Hematopoietic multipotent progenitor cell treated with erythropoietin and hydrocortisone succinate and interleukin-3 and kit ligand, for 6 days (in vitro differentiated cells): Measurements from ENCODE around the gene STK16.

ENCODE experiments used
- DNase-seq: peaks from one replicate; pipeline ENCODE4 v3.0.0-alpha.2; 2015

Gene STK16

DNA sequence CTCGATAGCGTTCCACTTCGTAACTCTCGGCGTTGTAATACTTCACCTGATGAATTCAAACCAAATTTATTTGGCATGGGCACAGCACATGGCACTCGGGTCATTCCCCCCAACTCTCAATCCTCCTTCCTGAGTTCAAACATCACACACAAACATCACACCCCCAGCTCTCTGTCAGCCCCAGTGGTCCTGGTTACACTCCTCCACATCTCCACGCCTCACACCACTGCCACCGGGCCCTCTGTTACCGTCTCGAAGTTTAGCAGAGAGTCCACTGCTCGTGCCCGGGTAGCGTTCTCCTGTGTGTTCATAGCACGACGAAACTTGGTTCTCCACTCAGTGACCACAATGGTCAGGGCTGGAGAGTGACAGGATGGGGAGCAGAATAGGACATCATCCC lies 31.1 kb upstream of the STK16 start:
- DNase-seq: no peak

DNA sequence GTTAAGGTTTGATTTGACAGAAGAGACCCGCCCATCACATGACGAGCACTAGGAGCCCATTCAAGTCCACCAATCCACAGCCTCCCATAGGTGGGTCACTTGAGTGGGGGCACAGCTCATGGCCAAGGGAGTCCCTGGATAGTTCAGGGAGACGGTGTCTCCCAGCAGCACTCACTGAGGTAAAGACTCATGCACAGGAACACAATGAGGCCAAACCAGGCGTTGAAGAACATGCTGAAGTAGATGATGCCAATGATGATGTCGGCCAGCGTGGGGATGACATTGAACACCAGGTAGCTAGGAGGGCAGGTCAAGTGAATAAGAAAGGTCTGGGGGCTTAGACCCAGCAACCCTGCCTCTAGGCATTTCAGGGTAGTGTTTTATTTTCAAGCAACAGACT lies 30.5 kb upstream of the STK16 start:
- no peak for DNase-seq

DNA sequence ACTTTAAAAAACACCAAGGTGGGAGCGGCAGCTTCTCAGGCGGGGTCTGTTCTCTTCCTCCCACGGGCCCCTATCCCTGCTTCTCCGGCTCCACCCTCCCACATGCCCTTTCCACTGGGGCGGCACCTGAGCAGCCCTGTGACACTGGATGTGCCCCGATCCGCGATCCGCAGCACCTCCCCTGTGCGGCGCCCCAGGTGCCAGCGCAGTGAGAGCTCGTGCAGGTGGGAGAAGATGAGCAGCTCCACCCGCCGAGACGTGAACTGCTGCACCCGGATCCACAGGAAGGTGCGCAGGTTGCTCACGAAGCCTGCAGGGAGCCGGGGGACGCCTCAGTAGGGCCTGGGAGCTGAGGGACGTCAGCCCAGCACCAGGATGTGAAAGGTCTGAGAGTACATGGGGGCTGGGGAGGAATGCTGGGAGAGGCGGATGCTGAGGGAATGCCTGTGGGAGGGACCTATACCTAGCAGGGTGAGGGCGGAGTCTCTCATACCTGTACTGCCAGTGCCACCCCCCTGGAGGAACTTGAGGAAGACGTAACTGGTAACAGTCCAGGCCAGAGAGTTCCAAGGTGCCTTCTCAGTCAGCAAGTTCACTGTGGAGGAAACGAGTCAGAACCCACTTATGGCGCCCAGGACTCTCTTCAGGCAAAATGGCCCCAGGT lies 29.3 kb upstream of the STK16 start:
- no peak for DNase-seq

DNA sequence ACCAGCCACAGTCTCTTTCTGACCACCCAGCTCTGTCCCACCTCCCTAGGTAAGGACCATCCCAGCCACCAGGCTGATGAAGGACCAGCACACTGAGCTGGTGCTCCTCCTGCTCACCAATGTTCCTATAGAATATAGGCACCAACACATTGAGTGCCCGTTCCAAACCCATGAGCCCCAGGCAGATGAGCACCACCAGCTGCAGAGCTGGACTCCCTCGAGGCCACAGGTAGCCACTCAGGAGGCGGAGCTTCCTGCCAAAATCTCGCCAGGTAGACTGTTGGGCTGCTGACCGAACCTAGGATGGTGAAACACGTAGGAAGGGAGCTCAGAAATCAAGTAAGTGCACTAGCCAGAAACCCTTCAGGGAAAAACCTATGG lies 28.8 kb upstream of the STK16 start:
- DNase-seq: no peak

DNA sequence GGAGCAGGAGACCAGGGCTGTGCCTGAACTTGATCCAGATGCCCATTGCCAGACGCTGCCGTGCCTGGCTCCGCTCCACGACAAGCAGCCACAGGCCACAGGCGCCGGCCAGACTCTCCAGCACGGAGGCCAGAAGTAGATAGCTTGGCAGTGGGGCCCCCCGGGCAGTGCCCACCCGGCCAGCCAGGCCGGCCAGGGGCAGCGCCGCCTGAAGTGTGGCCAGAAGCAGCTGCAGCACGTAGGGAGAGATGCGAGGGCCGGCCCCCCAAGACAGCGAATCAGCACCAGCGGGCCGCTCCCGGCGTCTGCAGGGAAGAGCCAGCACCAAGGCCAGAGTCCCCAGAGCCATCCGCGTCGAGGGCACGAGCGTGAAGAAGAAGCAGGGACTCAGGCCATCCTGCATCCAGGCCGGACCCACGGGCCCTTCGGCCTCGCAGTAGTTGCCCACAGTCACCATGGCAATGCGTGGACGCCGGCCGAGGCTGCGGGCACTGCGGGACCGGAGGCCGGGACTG lies 27.0 kb upstream of the STK16 start:
- DNase-seq: peak; percentile 70

DNA sequence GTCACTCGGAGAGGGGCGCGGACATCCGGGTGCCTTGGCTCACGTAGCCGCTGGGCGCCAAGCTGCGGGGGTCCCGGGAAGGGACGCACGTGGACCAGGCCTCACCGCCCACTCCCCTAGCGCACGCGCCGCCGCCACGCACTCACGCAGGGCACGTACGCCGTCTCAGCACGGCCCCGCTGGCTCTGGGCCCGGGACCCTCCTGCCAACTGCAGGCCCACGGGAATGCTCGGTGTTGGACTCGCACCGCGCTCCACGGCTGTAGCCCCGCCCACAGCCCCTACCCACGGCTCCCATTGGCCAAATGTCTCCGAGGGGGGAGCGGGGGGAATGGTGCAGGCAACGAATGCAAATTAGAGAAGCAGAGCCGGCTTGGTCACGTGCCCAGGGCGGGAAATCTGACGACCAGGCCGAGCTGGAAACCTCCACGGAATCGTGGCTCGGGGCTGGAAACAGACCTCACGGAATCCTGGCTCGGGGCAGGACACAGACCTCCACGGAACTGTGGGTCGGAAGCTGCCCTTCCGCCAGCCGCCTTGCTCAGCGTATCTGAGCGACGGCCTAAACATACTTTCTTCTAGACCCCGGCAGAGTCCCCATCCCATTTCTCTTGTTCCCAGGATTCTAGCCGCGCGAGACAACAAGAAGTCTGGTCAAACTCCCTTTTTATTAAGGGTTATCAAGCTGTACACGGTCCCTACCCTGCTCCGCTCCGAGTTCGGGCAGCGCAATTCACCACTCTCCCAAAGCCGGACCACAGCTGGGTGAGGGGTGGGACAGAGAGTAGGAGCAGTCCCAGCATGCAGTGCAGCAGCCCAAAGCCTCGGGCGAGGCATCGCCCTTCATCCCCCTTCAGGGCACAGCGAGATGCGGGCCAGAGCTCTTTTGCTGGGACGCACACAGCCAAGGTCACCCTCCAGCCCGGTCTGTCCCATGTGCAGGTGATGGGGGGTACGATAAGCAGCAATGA lies 26.3 kb upstream of the STK16 start, which contains the start of gene ABCB6:
ABCB6 (minus strand) TSS at position 227 of the 970 bp plus-strand sequence. CDS start 285 bp downstream, outside the sequence.
- peak; percentile 97 for DNase-seq

DNA sequence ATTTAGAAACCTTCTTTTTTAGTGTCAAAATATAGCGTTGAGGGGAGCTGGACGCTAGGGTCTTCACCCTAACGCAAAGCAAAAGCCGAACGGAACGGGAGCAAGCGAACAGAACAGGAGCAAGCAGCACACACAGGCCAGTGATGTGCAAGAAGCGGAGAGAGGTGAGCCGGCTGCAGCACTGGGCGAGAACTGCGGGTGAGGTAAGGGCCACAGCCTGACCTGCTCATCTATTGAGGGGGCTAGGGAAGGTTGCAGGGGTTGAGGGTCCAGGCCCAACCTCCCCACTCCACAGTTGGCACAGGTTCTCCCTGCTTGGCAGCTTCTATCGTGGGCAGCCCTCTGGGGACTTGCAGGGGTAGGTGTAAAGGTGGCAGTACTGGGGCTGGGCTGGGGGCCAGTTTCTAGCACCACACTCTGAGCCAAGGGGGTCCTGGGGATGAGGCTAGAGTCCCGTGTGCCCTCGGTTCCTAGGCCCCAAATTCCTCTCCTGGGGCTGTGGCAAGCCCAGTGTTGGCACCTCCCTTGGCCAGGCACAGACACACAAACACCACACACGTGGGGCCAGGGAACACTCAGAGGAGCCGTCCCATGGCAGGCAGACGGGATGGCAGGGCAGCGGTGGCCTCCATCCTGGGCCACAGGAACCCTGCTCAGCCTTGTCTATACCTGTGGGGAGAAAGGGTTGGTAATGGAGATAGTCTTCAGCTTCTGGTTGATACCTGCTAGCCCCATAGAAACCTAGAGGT lies 25.3 kb upstream of the STK16 start:
- no peak for DNase-seq

DNA sequence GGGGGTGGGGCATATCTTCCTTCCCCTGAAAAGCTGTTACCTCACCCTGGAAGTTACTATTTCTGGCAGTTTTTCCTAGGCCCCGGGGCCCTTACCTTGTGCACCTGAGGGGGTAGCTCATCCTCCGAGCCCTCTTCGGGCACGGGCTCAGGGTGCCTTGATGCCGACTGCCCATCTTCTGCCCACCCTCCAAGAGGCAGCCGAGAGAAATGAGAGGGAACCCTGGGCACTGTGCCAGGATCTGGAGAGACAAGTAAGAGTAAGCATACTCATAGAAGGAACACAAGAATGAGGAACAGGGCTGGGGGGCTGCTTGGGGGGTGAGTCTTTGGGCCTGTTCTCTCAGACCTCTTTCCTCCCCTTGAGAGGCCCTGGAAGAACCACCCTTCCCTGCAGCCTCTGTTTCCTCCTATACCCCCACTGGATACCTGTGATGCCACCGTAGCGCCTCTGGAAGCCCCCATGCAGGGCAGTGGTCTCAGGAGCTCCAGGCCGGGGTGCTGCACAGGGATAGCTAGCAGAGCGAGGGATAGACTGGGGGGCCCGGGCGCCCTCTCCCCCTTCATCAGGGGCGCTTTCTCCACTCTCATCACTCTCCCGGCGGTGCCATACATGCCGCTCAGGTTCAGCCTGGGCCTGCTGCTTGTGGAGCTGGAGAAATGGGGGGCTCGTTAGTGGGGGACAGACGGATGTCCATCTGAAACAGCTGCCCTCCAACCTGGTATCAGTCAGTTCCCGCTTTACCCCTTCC lies 24.5 kb upstream of the STK16 start:
- DNase-seq: no peak

DNA sequence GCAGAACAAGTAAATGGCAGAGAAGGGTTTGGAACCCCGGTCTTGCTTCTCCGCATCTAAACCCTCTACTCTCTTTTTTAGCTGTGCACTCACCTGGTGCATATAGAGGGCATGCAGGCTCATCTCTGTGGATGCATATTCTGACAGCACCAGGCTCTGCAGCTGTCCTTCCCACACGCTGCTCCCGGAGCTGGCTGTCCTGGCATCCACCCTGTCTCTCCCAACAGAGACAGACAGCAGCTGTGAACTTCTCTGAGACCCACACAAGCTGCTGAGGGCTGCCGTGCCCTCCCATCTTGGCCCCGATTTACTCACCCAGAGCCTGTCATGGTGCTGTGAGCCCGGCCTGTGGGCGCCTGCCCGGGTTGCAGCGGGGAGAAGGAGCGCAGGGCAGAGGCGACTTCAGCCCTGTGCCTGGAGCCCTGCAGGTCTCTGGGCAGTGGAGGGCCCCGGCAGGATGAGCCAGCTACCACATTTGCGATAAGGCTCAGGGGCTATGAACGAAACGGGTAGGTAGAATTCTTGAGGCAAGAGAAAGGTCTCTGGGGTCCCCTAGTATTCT lies 23.2 kb upstream of the STK16 start:
- DNase-seq: no peak

DNA sequence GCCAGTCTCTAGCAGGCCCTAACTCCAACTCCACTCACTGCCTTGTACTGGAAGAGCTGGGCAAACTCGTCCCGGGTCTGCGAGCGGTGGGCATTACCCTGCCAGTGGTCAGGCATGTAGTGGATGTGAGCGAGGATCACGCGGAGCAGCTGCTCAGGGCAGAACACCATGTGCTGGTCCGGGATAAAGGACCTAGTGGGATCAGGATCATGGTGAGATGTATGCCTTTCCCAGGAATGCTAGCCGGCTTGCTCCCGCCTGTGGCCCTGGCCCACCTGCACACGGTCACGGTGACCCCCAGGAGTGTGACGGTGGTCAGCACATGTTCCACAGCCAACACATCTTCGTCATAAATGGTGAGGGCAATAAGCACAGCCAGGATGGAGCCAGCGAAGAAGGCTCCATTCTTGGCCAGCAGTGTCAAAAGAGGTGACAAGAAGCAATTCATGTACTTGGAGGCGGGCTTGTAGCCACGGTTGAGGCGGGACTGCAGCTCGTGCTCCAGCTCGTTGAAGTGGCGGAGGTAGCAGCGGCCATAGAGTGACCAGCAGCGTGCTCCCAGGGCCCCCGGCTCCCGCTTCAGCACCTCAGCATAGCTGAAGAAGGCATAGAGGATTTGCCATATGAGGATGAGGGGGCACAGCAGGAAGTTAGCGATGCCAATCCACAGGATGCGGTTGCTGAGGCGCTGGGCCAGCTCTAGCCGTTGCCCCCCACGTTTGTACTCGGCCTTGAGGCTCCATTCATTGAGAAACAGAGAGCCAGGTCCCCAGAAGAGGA lies 21.3 kb upstream of the STK16 start:
- DNase-seq: no peak

DNA sequence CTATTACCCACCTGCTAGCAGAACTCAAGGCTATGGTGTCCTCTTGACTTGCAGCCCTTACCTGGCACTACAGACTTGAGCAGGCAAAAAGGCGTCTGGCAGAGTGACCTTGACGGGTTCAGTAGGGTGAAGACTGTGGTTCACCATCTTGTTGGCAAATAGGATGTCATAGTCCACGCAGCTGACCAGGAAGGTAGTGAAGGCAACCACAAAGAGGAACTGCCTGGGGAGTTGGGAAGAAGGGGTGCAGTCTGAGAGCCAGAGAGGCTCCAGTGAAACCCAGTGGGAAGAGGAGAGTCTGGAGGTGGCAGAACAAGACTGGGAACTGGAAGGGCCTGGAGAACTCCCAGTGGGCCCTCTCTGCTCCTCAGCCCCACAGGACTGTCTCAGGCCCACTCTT lies 19.9 kb upstream of the STK16 start:
- DNase-seq: peak; percentile 49

DNA sequence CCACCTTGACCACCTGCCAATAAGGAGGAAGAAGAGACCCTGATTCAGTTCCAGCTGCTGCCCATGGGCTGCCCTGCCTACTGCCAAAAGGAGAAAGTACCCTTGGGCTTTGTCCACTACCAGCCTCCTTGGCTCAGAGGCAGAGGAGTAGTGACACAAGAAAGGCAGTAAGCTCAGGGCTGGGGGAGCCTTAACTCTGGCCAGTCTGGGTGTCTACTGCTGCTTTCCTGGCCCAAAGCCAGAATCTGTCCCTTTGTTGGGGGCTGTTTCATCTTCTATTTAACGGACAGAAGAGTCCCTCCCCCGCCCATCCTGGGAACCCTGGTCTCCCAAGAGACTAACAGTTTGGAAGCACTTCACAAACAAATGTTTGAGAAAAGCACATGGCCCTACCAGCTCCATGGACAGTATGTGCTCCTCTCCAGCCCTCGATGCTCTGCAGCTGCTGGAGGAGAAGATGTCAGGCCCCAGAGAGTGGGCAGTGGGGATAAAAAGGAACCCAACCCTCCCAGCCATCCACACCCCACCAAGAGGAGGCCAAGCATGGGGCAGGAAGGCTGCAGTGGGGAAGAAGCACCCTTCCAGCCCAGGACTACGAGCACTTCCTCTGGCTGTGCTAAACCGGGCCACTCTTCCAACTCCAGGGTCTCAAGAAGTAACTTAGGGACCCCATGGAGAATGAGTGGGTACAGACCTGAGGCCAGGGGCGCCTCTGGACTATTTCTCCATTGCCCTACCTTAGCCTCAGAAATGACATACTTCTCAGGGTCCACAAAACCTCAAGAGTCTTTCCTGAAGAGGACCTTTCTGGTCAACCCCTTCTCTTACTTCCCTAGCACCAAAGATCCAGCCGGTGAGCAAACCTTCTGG lies 17.0 kb upstream of the STK16 start:
- DNase-seq: peak; percentile 47

DNA sequence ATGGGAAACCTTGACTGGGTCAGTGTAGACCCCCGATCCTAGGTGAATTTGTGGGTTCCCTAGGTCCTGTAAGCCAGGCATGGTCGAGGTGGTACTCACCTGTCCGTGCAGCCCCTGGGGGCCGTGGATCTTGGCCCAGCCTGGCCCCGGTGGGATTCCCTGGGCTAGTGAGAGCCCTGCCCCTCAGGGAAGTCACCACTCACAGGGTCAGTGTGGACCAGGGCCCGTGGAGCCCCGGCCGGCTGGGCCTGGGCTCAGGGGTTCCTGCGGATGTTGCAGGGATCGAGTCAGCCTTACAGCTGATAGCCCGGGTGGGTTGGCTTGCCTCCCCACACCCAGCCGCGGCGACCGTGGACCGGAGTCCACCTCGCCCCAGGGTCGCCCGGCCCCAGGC lies 16.4 kb upstream of the STK16 start:
- no peak for DNase-seq

DNA sequence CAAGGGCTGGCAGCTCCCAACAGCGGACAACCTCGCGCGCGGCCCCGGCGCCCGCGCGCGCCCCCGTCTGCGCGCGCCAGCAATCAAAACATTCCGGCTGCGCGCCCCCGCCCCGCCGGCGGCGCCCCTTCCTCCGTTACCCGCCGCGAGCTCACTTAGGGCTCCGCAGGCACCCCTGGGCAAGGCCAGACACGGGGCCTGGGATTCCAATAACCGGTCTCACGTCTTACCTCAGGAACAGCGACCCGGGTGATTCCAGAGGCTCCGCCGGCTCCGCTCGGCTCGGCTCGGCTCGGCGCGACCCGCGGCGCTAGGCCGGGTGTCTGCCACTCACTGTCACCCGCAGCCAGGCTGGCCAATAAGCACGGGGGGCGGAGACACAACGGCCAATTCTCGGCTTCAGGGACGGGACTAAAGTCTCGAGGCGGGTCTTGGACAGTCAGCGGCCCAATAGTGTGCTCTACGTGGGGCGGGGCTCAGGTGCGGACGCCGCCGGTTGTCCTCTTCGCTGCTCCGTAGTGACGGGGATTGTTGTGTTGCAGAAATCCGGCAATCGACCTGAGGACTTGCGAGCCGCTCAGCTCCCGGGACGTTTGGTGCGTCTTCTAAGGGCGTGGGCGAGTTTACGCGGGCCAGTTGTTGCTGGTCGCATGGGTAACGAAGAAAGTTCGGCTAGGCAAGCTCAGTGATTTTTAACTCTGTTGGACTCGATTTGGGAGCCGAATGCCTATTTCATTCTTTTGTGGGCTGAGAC lies 15.8 kb upstream of the STK16 start, which contains the start of the genes ANKZF1 and ATG9A:
ANKZF1 (plus strand) TSS at position 502 of the 754 bp plus-strand sequence. CDS start 452 bp downstream, outside the sequence.
ATG9A (minus strand) TSS at position 332 of the 754 bp plus-strand sequence. CDS start 1,612 bp downstream, outside the sequence.
- peak; percentile 100 for DNase-seq

DNA sequence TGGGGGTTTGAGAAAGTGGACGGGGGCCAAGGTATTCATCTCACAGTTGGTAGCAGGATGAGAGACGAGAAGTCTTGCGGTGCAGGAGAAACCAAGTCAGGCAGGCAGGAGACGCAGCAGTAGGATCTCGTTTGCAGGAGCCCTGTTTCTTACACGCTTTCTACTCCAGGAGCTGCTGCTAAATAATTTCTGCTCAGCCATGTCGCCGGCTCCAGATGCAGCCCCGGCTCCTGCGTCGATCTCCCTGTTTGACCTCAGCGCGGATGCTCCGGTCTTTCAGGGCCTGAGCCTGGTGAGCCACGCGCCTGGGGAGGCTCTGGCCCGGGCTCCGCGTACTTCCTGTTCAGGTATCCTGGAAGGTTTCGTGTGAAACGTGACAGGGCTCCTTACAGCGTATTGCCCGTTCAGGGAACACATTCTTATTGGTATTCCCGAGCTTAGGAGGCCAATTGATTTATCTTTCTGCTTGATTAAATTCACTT lies 15.2 kb upstream of the STK16 start:
- DNase-seq: peak; percentile 63

DNA sequence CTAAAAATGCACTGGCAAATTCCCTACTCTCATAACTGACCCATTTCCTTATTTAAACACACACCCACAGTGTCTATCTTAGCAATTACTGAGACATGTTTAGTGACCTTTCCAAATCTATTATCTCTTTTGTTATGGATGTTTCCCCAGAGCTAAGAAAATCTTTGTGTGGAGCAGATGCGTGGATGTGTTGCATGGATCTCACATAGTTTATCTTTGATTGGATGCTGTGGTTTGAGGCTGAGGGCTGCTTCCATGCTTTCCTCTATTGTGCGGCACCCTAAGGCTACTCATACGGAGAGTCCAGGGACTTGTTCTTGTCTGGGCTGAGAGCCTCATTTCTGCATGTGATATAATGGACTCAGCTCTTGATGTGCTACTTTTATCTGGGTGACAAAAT lies 10.9 kb upstream of the STK16 start:
- DNase-seq: no peak

DNA sequence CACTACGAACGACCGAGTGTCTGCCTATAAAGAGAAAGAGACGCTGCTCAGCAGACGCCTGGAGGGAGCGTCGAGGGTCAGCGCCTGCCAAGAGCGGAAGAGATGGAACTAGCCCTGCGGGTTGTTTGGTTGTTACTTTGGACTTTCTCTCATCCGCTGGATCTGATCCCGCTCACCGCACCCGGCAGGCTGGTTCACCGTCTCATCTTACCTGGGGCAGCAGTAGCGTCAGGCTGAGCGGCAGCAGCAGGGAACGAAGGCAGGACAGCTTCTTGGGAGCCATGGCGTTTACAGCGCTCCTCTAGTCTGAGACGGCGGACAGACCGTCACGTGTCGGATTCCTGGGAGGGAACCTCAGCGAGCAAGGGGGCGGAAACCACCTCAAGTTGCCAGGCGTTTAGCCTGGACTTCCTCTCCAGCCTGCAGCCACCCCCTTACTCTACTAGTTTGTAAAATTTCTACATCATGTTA lies 2.0 kb upstream of the STK16 start:
- DNase-seq: peak; percentile 55

DNA sequence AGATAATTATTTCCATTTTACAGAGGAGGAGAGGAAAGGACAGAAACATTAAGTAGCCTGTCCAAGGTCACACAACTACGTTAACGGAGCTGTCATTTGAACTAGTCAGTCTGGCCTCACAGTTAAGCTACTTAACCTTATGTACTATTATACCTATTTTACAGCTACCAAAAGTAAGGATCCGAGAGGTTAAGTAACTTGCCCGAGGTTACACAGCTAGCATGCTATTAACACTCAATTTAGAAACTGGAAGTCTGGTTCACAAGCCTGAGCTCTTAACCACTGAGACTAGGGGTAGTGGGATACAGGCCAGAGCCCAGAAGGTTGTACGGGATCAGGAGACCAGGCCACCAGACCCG lies 511 bp upstream of the STK16 start:
- no peak for DNase-seq

DNA sequence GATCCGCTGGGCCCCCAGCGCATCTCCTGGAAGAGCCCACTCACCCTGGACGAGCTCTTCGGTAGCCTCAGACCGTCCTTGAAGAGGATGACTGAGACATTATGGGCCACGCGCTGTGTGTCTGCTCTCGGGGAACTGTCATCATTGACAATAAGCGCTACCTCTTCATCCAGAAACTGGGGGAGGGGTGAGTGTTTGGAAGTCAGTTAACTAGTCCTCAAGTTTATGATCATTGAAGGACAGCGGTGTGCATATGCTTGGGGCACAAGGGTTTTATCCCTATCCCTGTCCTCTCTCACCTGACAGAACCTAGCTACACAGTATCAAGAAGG lies 586 bp downstream of the STK16 start:
- DNase-seq: peak; percentile 39
